Measurements from ENCODE around the gene NELL1.

The NELL1 gene

GRCh38 chr11:20864628-20865027 is 195.2 kb downstream of the NELL1 start:
- Histone ChIP-seq H2BK5ac (ENCODE audit: low read depth, low read length, poor library complexity) (no peak overlapping the region), H3K9ac (ENCODE audit: low read length) (no peak overlapping the region), H4K91ac (ENCODE audit: low read depth, low read length) (no peak overlapping the region), H3K79me2 (ENCODE audit: control insufficient read depth, insufficient read depth, low read length, poor library complexity) (no peaks in the 10 kb centered on the region), H3K4me1 (ENCODE audit: control insufficient read depth in 1 of 2, insufficient read depth in 2 of 2, low read length in 2 of 2) (no peaks in the 10 kb centered on the region), H3K18ac (ENCODE audit: low read length) (no peak overlapping the region), H3K4me3 (ENCODE audit: low read depth, low read length) (no peak overlapping the region), H2BK120ac (ENCODE audit: insufficient read depth, low read length, poor library complexity) (no peak overlapping the region), H3K4me2 (ENCODE audit: low read length) (no peak overlapping the region), H2BK12ac (ENCODE audit: low read length) (no peak overlapping the region), H4K12ac (ENCODE audit: low read depth, low read length) (no peak overlapping the region), H2AFZ (ENCODE audit: insufficient read depth, low read length, poor library complexity) (no peak overlapping the region), H3K9me3 (ENCODE audit: insufficient read depth, low read depth, low read length) (peaks cover 2% of the 10 kb centered on the region), H4K8ac (ENCODE audit: low read depth, low read length) (no peak overlapping the region), H3K4ac (ENCODE audit: low read depth, low read length) (no peak overlapping the region), H3K14ac (ENCODE audit: low read length) (no peak overlapping the region), H3K27me3 (ENCODE audit: insufficient read depth, low read length) (no peaks in the 10 kb centered on the region), H3K79me1 (ENCODE audit: low read length) (no peaks in the 10 kb centered on the region), H3K27ac (ENCODE audit: low read depth, low read length) (no peak overlapping the region), H3K36me3 (ENCODE audit: control insufficient read depth in 1 of 2, insufficient read depth in 2 of 2, low read length in 2 of 2) (no peaks in the 10 kb centered on the region), H3K23ac (ENCODE audit: low read length) (no peak overlapping the region), H2AK5ac (ENCODE audit: low read length) (no peak overlapping the region)
- no peak for DNase-seq

GRCh38 chr11:20865161-20865560 is 195.8 kb downstream of the NELL1 start:
- no peak overlapping the region for H2BK5ac ChIP-seq (ENCODE audit: low read depth, low read length, poor library complexity)
- DNase-seq, result no peak
- H3K14ac ChIP-seq (ENCODE audit: low read length), result no peak overlapping the region
- H3K4me1 ChIP-seq (ENCODE audit: control insufficient read depth in 1 of 2, insufficient read depth in 2 of 2, low read length in 2 of 2), result no peaks in the 10 kb centered on the region
- no CpG with 5 or more reads among the region's 4 CpGs for WGBS (ENCODE audit: extremely low coverage, insufficient coverage, insufficient read length)
- no peak overlapping the region for H4K8ac ChIP-seq (ENCODE audit: low read depth, low read length)
- no peak overlapping the region for H3K18ac ChIP-seq (ENCODE audit: low read length)
- H2AFZ ChIP-seq (ENCODE audit: insufficient read depth, low read length, poor library complexity), result no peak overlapping the region
- H3K27ac ChIP-seq (ENCODE audit: low read depth, low read length), result no peak overlapping the region
- no peak overlapping the region for H3K23ac ChIP-seq (ENCODE audit: low read length)
- H3K79me2 ChIP-seq (ENCODE audit: control insufficient read depth, insufficient read depth, low read length, poor library complexity), result no peaks in the 10 kb centered on the region
- no peak overlapping the region for H3K9ac ChIP-seq (ENCODE audit: low read length)
- H3K27me3 ChIP-seq (ENCODE audit: insufficient read depth, low read length), result no peaks in the 10 kb centered on the region
- no peaks in the 10 kb centered on the region for H3K36me3 ChIP-seq (ENCODE audit: control insufficient read depth in 1 of 2, insufficient read depth in 2 of 2, low read length in 2 of 2)
- H3K9me3 ChIP-seq (ENCODE audit: insufficient read depth, low read depth, low read length), result peaks cover 2% of the 10 kb centered on the region
- no peak overlapping the region for H2BK120ac ChIP-seq (ENCODE audit: insufficient read depth, low read length, poor library complexity)
- no peak overlapping the region for H4K12ac ChIP-seq (ENCODE audit: low read depth, low read length)
- no peak overlapping the region for H3K4ac ChIP-seq (ENCODE audit: low read depth, low read length)
- H4K91ac ChIP-seq (ENCODE audit: low read depth, low read length), result no peak overlapping the region
- H2BK12ac ChIP-seq (ENCODE audit: low read length), result no peak overlapping the region
- no peaks in the 10 kb centered on the region for H3K79me1 ChIP-seq (ENCODE audit: low read length)
- no peak overlapping the region for H3K4me2 ChIP-seq (ENCODE audit: low read length)
- no peak overlapping the region for H2AK5ac ChIP-seq (ENCODE audit: low read length)
- H3K4me3 ChIP-seq (ENCODE audit: low read depth, low read length), result no peak overlapping the region

GRCh38 chr11:20869123-20869522 is 199.7 kb downstream of the NELL1 start:
- Histone ChIP-seq H3K4ac (ENCODE audit: low read depth, low read length) (no peak overlapping the region), H3K4me3 (ENCODE audit: low read depth, low read length) (no peak overlapping the region), H3K14ac (ENCODE audit: low read length) (no peak overlapping the region)

DNA sequence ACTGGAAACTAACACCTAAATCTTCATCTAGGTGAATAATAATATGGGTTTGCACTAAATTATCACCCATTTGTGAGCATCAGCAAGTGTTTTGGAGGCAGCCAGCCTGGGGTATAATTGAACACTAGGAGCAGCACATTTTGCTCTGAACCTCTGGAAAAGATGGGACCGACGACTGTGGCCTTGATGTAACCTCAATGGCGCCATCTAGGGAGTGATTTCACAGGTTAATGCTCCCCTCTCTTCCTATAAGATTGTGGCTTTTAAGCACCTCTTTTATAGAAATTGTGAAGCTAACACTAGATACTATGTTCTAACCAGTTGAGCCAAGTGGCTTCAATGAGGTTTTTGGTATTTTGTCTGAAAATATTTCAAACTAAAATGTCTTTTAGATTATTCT is 203.7 kb downstream of the NELL1 start:
- H3K36me3 ChIP-seq (ENCODE audit: control insufficient read depth in 1 of 2, insufficient read depth in 2 of 2, low read length in 2 of 2), result no peaks in the 10 kb centered on the region
- no peaks in the 10 kb centered on the region for H3K4me1 ChIP-seq (ENCODE audit: control insufficient read depth in 1 of 2, insufficient read depth in 2 of 2, low read length in 2 of 2)
- no peak overlapping the region for H3K23ac ChIP-seq (ENCODE audit: low read length)
- no peak overlapping the region for H4K91ac ChIP-seq (ENCODE audit: low read depth, low read length)
- no peaks in the 10 kb centered on the region for H3K27me3 ChIP-seq (ENCODE audit: insufficient read depth, low read length)
- H3K4me3 ChIP-seq (ENCODE audit: low read depth, low read length), result no peak overlapping the region
- H2BK5ac ChIP-seq (ENCODE audit: low read depth, low read length, poor library complexity), result no peak overlapping the region
- no peak overlapping the region for H3K27ac ChIP-seq (ENCODE audit: low read depth, low read length)
- H3K4me2 ChIP-seq (ENCODE audit: low read length), result no peak overlapping the region
- H2BK12ac ChIP-seq (ENCODE audit: low read length), result no peak overlapping the region
- no peak overlapping the region for H2AK5ac ChIP-seq (ENCODE audit: low read length)
- H4K8ac ChIP-seq (ENCODE audit: low read depth, low read length), result no peak overlapping the region
- no CpG with 5 or more reads among the region's 3 CpGs for WGBS (ENCODE audit: extremely low coverage, insufficient coverage, insufficient read length)
- H4K12ac ChIP-seq (ENCODE audit: low read depth, low read length), result no peak overlapping the region
- H3K18ac ChIP-seq (ENCODE audit: low read length), result no peak overlapping the region
- H2BK120ac ChIP-seq (ENCODE audit: insufficient read depth, low read length, poor library complexity), result no peak overlapping the region
- H3K79me1 ChIP-seq (ENCODE audit: low read length), result no peaks in the 10 kb centered on the region
- no peak overlapping the region for H3K4ac ChIP-seq (ENCODE audit: low read depth, low read length)
- DNase-seq, result peak in 1 of 2 donors; percentile 17
- no peaks in the 10 kb centered on the region for H3K79me2 ChIP-seq (ENCODE audit: control insufficient read depth, insufficient read depth, low read length, poor library complexity)
- H3K9ac ChIP-seq (ENCODE audit: low read length), result no peak overlapping the region
- no peak overlapping the region for H2AFZ ChIP-seq (ENCODE audit: insufficient read depth, low read length, poor library complexity)
- no peaks in the 10 kb centered on the region for H3K9me3 ChIP-seq (ENCODE audit: insufficient read depth, low read depth, low read length)
- no peak overlapping the region for H3K14ac ChIP-seq (ENCODE audit: low read length)

More at GRCh38 chr11:20869123-20869522, 199.7 kb downstream of the NELL1 start:
- H2AFZ ChIP-seq (ENCODE audit: insufficient read depth, low read length, poor library complexity), result no peak overlapping the region
- H3K36me3 ChIP-seq (ENCODE audit: control insufficient read depth in 1 of 2, insufficient read depth in 2 of 2, low read length in 2 of 2), result no peaks in the 10 kb centered on the region
- no peak overlapping the region for H3K18ac ChIP-seq (ENCODE audit: low read length)
- no peaks in the 10 kb centered on the region for H3K9me3 ChIP-seq (ENCODE audit: insufficient read depth, low read depth, low read length)
- no peak overlapping the region for H3K23ac ChIP-seq (ENCODE audit: low read length)
- no peak overlapping the region for H2BK5ac ChIP-seq (ENCODE audit: low read depth, low read length, poor library complexity)
- no peak overlapping the region for H2AK5ac ChIP-seq (ENCODE audit: low read length)
- DNase-seq, result no peak
- no peaks in the 10 kb centered on the region for H3K27me3 ChIP-seq (ENCODE audit: insufficient read depth, low read length)
- no peak overlapping the region for H3K9ac ChIP-seq (ENCODE audit: low read length)
- H4K12ac ChIP-seq (ENCODE audit: low read depth, low read length), result no peak overlapping the region
- H2BK12ac ChIP-seq (ENCODE audit: low read length), result no peak overlapping the region
- no peaks in the 10 kb centered on the region for H3K79me2 ChIP-seq (ENCODE audit: control insufficient read depth, insufficient read depth, low read length, poor library complexity)
- H2BK120ac ChIP-seq (ENCODE audit: insufficient read depth, low read length, poor library complexity), result no peak overlapping the region
- no peaks in the 10 kb centered on the region for H3K79me1 ChIP-seq (ENCODE audit: low read length)
- no peak overlapping the region for H3K4me2 ChIP-seq (ENCODE audit: low read length)
- H4K8ac ChIP-seq (ENCODE audit: low read depth, low read length), result no peak overlapping the region
- no peaks in the 10 kb centered on the region for H3K4me1 ChIP-seq (ENCODE audit: control insufficient read depth in 1 of 2, insufficient read depth in 2 of 2, low read length in 2 of 2)
- no peak overlapping the region for H3K27ac ChIP-seq (ENCODE audit: low read depth, low read length)
- H4K91ac ChIP-seq (ENCODE audit: low read depth, low read length), result no peak overlapping the region

- Histone ChIP-seq H3K27me3 (ENCODE audit: insufficient read depth, low read length) (no peaks in the 10 kb centered on the region), H3K14ac (ENCODE audit: low read length) (no peak overlapping the region), H3K79me1 (ENCODE audit: low read length) (no peaks in the 10 kb centered on the region), H2BK12ac (ENCODE audit: low read length) (no peak overlapping the region), H3K27ac (ENCODE audit: low read depth, low read length) (no peak overlapping the region), H4K12ac (ENCODE audit: low read depth, low read length) (no peak overlapping the region), H3K18ac (ENCODE audit: low read length) (no peak overlapping the region), H2BK5ac (ENCODE audit: low read depth, low read length, poor library complexity) (no peak overlapping the region), H3K4me1 (ENCODE audit: control insufficient read depth in 1 of 2, insufficient read depth in 2 of 2, low read length in 2 of 2) (no peaks in the 10 kb centered on the region), H4K8ac (ENCODE audit: low read depth, low read length) (no peak overlapping the region), H3K4me2 (ENCODE audit: low read length) (no peak overlapping the region), H2AFZ (ENCODE audit: insufficient read depth, low read length, poor library complexity) (no peak overlapping the region), H3K4me3 (ENCODE audit: low read depth, low read length) (no peak overlapping the region), H2BK120ac (ENCODE audit: insufficient read depth, low read length, poor library complexity) (no peak overlapping the region), H3K23ac (ENCODE audit: low read length) (no peak overlapping the region), H3K79me2 (ENCODE audit: control insufficient read depth, insufficient read depth, low read length, poor library complexity) (no peaks in the 10 kb centered on the region), H2AK5ac (ENCODE audit: low read length) (no peak overlapping the region), H3K36me3 (ENCODE audit: control insufficient read depth in 1 of 2, insufficient read depth in 2 of 2, low read length in 2 of 2) (no peaks in the 10 kb centered on the region), H3K9me3 (ENCODE audit: insufficient read depth, low read depth, low read length) (no peaks in the 10 kb centered on the region), H3K9ac (ENCODE audit: low read length) (no peak overlapping the region), H3K4ac (ENCODE audit: low read depth, low read length) (no peak overlapping the region), H4K91ac (ENCODE audit: low read depth, low read length) (no peak overlapping the region)
- no peak for DNase-seq
- no CpG with 5 or more reads among the region's 3 CpGs for WGBS (ENCODE audit: extremely low coverage, insufficient coverage, insufficient read length)
Measured at GRCh38 chr11:20874358-20874757, 205.0 kb downstream of the NELL1 start.

All from trophoblast cell (in vitro differentiated cells and primary cell).